ENCODE measurements around the gene CNOT11.

GRCh38 chr2:101272045-101272784, 19.5 kb downstream of the CNOT11 start:
- TF ChIP-seq POLR2AphosphoS5 (IDR thresholded peaks at IDR 0.05; ENCODE audit: insufficient read depth in 1 of 2, low read depth in 1 of 2) (no peak), CTCF (IDR thresholded peaks at IDR 0.05) (no peak)
